Measurements from ENCODE around the gene PRDM16.

PRDM16 gene

GRCh38 chr1:3127738-3128137 lies 58.7 kb downstream of the PRDM16 start (continued):
- TF ChIP-seq, protein P1, sequence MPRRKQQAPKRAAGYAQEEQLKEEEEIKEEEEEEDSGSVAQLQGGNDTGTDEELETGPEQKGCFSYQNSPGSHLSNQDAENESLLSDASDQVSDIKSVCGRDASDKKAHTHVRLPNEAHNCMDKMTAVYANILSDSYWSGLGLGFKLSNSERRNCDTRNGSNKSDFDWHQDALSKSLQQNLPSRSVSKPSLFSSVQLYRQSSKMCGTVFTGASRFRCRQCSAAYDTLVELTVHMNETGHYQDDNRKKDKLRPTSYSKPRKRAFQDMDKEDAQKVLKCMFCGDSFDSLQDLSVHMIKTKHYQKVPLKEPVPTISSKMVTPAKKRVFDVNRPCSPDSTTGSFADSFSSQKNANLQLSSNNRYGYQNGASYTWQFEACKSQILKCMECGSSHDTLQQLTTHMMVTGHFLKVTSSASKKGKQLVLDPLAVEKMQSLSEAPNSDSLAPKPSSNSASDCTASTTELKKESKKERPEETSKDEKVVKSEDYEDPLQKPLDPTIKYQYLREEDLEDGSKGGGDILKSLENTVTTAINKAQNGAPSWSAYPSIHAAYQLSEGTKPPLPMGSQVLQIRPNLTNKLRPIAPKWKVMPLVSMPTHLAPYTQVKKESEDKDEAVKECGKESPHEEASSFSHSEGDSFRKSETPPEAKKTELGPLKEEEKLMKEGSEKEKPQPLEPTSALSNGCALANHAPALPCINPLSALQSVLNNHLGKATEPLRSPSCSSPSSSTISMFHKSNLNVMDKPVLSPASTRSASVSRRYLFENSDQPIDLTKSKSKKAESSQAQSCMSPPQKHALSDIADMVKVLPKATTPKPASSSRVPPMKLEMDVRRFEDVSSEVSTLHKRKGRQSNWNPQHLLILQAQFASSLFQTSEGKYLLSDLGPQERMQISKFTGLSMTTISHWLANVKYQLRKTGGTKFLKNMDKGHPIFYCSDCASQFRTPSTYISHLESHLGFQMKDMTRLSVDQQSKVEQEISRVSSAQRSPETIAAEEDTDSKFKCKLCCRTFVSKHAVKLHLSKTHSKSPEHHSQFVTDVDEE (CRISPR knock-in tag; IDR thresholded peaks at IDR 0.05): no peak
- TF ChIP-seq TOX (CRISPR knock-in tag; IDR thresholded peaks at IDR 0.05; ENCODE audit: borderline replicate concordance): no peak
- no peak for TF ChIP-seq ARNTL (CRISPR knock-in tag; IDR thresholded peaks at IDR 0.05; ENCODE audit: borderline replicate concordance, low read depth)
- TF ChIP-seq ZFP3 (CRISPR knock-in tag; IDR thresholded peaks at IDR 0.05): no peak
- TF ChIP-seq ESRRG (CRISPR knock-in tag; IDR thresholded peaks at IDR 0.05): no peak
- no peak for TF ChIP-seq OSR1 (CRISPR knock-in tag; IDR thresholded peaks at IDR 0.05)
- TF ChIP-seq ZNF70 (CRISPR knock-in tag; IDR thresholded peaks at IDR 0.05): no peak
- no peak for TF ChIP-seq ISL1 (CRISPR knock-in tag; IDR thresholded peaks at IDR 0.05)
- no peak for TF ChIP-seq TCF4 (CRISPR knock-in tag; IDR thresholded peaks at IDR 0.05; ENCODE audit: borderline replicate concordance)

DNA sequence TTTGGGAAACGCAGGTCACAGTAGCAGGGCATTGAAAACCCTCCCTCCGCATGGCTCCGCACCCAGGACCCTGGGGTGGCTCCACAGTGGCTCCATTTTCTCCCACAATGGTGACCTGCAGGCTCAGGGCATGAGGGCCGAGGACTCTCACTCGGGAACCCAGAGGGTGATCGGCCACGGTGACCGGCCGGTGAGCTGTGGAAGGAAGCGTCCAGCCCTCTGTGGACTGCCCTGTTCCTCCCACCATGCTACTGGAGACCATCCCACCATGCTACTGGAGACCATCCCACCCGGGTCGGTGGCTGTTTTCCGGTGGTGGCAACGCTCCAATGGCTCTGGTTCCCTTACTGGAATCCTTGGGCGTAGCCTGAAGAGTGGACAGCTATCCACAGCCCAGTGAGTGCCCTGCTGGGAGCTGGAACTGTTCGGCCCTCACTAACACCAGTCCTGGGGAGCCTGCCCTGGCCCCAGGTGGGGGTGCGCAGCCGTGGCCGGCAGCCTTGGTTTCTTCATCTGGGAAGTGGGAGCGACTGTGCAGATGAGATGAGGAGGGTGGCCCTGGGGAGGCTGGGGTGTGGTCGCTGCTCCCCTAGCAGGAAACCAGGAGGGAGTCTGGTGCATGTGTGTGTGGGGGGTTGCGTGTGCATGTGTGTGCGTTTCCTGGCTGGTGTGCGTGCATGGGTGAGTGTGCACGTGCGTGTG lies 59.6 kb downstream of the PRDM16 start:
- no peak for TF ChIP-seq ZNF70 (CRISPR knock-in tag; IDR thresholded peaks at IDR 0.05)
- no peak for TF ChIP-seq ESRRG (CRISPR knock-in tag; IDR thresholded peaks at IDR 0.05)
- TF ChIP-seq ISL1 (CRISPR knock-in tag; IDR thresholded peaks at IDR 0.05): no peak
- no peak for TF ChIP-seq ZC3H10 (CRISPR knock-in tag; IDR thresholded peaks at IDR 0.05)
- TF ChIP-seq, protein P2, sequence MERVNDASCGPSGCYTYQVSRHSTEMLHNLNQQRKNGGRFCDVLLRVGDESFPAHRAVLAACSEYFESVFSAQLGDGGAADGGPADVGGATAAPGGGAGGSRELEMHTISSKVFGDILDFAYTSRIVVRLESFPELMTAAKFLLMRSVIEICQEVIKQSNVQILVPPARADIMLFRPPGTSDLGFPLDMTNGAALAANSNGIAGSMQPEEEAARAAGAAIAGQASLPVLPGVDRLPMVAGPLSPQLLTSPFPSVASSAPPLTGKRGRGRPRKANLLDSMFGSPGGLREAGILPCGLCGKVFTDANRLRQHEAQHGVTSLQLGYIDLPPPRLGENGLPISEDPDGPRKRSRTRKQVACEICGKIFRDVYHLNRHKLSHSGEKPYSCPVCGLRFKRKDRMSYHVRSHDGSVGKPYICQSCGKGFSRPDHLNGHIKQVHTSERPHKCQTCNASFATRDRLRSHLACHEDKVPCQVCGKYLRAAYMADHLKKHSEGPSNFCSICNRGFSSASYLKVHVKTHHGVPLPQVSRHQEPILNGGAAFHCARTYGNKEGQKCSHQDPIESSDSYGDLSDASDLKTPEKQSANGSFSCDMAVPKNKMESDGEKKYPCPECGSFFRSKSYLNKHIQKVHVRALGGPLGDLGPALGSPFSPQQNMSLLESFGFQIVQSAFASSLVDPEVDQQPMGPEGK (CRISPR knock-in tag; IDR thresholded peaks at IDR 0.05; ENCODE audit: borderline replicate concordance): no peak
- no peak for TF ChIP-seq ARNTL (CRISPR knock-in tag; IDR thresholded peaks at IDR 0.05; ENCODE audit: borderline replicate concordance, low read depth)
- TF ChIP-seq SNAI2 (CRISPR knock-in tag; IDR thresholded peaks at IDR 0.05): no peak
- no peak for TF ChIP-seq CSDC2 (CRISPR knock-in tag; IDR thresholded peaks at IDR 0.05)
- TF ChIP-seq PPARA (CRISPR knock-in tag; IDR thresholded peaks at IDR 0.05; ENCODE audit: borderline replicate concordance): no peak
- no peak for ATAC-seq

DNA sequence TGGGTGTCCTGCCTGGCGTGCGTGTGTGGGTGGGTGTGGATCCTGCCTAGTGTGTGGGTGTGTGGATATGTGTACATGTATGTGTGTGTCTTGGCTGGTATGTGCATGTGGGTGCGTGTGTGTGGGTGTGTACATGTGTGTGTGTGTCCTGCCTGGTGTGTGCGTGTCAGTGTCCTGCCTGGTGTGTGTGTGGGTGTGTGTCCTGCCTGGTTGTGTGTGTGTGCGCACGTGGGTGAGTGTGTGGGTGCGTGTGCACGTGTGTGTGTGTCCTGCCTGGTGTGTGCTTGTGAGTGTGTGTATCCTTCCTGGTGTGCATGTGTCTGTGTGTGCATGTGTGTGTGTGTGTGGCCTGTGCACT lies 60.1 kb downstream of the PRDM16 start:
- TF ChIP-seq, protein P2 (CRISPR knock-in tag; IDR thresholded peaks at IDR 0.05; ENCODE audit: borderline replicate concordance): no peak
- TF ChIP-seq BACH2 (CRISPR knock-in tag; IDR thresholded peaks at IDR 0.05; ENCODE audit: borderline replicate concordance): no peak
- no peak for TF ChIP-seq TCF4 (CRISPR knock-in tag; IDR thresholded peaks at IDR 0.05; ENCODE audit: borderline replicate concordance)
- TF ChIP-seq, protein P1 (CRISPR knock-in tag; IDR thresholded peaks at IDR 0.05): no peak
- no peak for TF ChIP-seq CREB5 (CRISPR knock-in tag; IDR thresholded peaks at IDR 0.05; ENCODE audit: low read depth)
- TF ChIP-seq, protein P3, sequence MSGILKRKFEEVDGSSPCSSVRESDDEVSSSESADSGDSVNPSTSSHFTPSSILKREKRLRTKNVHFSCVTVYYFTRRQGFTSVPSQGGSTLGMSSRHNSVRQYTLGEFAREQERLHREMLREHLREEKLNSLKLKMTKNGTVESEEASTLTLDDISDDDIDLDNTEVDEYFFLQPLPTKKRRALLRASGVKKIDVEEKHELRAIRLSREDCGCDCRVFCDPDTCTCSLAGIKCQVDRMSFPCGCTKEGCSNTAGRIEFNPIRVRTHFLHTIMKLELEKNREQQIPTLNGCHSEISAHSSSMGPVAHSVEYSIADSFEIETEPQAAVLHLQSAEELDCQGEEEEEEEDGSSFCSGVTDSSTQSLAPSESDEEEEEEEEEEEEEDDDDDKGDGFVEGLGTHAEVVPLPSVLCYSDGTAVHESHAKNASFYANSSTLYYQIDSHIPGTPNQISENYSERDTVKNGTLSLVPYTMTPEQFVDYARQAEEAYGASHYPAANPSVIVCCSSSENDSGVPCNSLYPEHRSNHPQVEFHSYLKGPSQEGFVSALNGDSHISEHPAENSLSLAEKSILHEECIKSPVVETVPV (CRISPR knock-in tag; IDR thresholded peaks at IDR 0.05): no peak
- TF ChIP-seq PPARA (CRISPR knock-in tag; IDR thresholded peaks at IDR 0.05; ENCODE audit: borderline replicate concordance): no peak
- no peak for TF ChIP-seq POU6F1 (CRISPR knock-in tag; IDR thresholded peaks at IDR 0.05; ENCODE audit: borderline replicate concordance, low read depth)
- TF ChIP-seq OSR1 (CRISPR knock-in tag; IDR thresholded peaks at IDR 0.05): no peak
- TF ChIP-seq ZC3H10 (CRISPR knock-in tag; IDR thresholded peaks at IDR 0.05): no peak
- TF ChIP-seq TOX (CRISPR knock-in tag; IDR thresholded peaks at IDR 0.05; ENCODE audit: borderline replicate concordance): no peak
- TF ChIP-seq ESRRG (CRISPR knock-in tag; IDR thresholded peaks at IDR 0.05): no peak
- TF ChIP-seq RARB (CRISPR knock-in tag; IDR thresholded peaks at IDR 0.05): no peak
- no peak for TF ChIP-seq ZNF565 (CRISPR knock-in tag; conservative IDR thresholded peaks at IDR 0.05; ENCODE audit: low read depth)
- TF ChIP-seq ISL1 (CRISPR knock-in tag; IDR thresholded peaks at IDR 0.05): no peak
- no peak for TF ChIP-seq ZNF8 (CRISPR knock-in tag; IDR thresholded peaks at IDR 0.05)
- no peak for TF ChIP-seq ZFP30 (CRISPR knock-in tag; IDR thresholded peaks at IDR 0.05)
- no peak for TF ChIP-seq ARNTL (CRISPR knock-in tag; IDR thresholded peaks at IDR 0.05; ENCODE audit: borderline replicate concordance, low read depth)
- no peak for TF ChIP-seq SNAI2 (CRISPR knock-in tag; IDR thresholded peaks at IDR 0.05)
- TF ChIP-seq ZNF70 (CRISPR knock-in tag; IDR thresholded peaks at IDR 0.05): no peak
- ATAC-seq: no peak
